ENCODE results near the gene SRP68.
"Not testable (repeated sequence)": the region's sequence is repeated elsewhere in the genome, so short reads cannot be mapped to it uniquely, and the experiment has no call there.

The SRP68 gene

GRCh38 chr17:76090517-76091129 lies 18.3 kb upstream of the SRP68 start:
- no peak for DNase-seq (ENCODE audit: extremely low read depth in 1 of 2, low read depth in 1 of 2)

DNA sequence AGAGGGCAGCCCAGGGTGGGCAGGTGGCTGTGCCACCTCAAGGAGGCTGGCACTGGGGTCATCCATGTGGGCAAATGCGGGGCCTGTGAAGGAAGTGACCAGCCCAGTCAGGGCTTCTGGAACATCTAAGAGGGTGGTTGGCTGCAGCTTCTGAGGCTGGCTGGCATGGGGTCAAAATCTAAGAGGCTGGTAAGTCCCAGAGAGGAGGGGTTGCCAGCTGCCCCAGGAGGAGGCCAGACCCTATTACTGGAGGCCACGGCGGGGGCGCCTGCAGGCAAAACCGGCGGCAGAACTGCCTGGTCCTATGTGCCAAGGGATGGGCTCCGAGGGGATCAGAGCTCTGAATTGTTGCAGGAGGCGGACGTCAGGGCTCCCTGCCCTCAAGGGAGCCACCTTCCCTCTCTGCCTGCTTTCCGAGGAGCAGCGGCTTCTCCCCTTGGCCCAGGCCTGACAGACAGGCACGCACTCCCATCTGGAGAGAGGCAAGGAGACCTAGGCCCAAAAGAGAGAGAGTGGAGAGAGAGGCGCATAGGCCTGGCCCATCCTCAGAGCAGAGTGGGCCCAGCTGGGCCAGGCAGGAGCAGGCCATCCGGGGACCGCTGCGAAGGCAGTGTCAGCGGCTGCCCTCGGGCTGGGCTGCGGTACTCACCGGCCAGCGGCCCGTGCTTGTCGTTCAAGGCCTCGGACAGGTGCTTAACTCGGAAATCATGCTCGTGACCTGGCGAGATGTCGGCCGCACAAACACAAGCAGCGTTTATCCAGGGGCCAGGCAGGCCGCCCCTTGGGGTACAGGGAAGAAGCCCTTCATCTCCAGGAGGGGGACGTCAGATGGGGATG lies 17.6 kb upstream of the SRP68 start:
- DNase-seq (ENCODE audit: extremely low read depth in 1 of 2, low read depth in 1 of 2) = no peak

DNA sequence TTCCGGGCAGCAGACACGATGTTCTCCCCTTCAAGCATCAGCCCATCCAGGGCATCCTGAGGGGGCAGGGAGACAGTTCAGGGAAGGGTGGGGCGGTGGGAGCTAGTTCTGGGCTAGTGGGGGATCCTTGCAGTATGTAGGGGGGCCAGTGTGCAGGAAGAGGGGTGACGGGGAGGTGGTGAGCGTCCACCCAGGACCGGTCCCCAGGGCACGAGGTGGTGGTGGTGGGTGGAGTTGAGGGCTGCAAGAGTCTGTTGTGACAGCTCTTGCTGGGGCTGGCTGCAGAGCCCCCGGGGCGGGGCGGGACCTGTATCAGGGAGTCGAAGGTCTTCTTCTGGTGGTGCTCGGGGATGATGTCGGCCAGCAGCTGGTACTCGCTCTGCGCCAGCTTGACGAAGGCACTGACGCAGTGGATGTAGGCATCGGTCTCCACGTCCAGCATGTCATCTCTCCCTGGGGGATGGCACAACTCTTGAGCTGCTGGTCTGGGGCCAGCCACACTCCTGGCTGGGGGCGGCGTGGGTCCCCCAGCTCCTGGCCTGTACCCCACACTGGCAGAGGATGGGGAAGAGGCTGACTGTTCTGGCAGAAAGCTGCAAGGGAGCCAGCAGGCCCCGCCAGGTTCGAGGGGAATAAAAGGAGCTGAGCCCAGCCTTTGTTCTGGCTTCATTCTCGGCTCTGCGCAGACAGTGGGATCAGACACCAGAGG lies 16.7 kb upstream of the SRP68 start:
- no peak for DNase-seq (ENCODE audit: extremely low read depth in 1 of 2, low read depth in 1 of 2)

DNA sequence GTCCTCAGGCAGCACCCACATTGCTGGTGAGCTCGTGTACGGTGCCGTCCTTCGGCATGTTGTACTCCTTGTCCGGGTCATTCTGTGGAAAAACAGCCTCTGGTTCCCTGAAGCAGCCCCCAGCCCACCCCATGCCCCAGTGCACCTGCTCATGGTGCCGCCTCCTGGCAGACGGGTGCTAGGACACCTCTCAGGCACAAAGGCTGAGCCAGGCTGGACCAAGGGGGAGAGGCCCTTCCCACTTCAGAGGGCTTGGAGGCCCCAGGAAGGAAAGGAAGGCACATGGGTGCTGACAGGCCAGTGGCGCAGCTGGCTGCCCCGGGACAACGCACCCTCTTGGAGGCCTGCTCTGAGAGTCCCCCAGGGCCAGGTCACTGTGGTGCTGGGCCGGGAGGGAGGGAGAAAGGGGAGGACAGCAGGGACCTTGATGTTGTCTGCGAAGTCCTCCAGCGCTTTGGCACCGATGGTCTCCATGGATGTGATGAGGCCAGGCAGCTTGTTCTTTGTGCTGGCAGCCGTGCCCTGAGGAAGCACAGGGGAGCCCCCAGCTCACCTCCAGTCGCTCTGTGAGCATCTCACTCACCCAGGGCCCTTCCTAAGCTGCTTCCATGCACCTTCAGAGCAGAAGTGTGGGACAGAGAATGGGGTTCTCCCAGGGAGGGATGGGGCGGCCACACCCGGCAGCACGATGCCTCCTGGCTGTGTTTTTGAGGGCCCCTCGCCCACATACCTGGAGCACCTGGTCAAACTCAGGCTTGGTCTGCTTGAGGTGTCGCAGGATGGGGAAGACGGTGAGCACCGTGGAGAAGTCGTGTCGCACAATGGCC lies 15.9 kb upstream of the SRP68 start:
- DNase-seq (ENCODE audit: extremely low read depth in 1 of 2, low read depth in 1 of 2) = no peak

DNA sequence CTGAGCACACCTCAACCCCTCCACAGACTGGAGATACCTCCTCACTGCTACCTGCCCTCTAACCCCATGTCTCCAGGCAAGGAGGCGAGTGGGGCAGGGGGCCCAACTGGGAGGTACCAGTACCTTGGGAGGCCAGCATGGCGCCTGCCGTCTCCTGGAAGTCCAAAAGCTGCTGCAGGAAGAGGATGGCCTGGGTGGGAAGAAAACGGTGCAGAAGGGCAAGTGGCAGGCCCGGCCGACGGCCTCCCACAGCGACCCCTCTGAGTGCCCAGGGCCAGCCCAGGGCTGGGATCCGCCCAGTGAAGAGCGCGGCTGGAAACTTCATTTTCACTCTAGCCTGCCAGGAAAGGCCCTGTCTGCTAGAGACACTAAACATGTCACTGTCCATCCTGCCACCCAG lies 15.2 kb upstream of the SRP68 start:
- no peak for DNase-seq (ENCODE audit: extremely low read depth in 1 of 2, low read depth in 1 of 2)

- no peak for DNase-seq (ENCODE audit: extremely low read depth in 1 of 2, low read depth in 1 of 2)
Observed at GRCh38 chr17:76086384-76086783, 14.1 kb upstream of the SRP68 start.

GRCh38 chr17:76085731-76086366 lies 13.5 kb upstream of the SRP68 start:
- no peak for DNase-seq (ENCODE audit: extremely low read depth in 1 of 2, low read depth in 1 of 2)

DNA sequence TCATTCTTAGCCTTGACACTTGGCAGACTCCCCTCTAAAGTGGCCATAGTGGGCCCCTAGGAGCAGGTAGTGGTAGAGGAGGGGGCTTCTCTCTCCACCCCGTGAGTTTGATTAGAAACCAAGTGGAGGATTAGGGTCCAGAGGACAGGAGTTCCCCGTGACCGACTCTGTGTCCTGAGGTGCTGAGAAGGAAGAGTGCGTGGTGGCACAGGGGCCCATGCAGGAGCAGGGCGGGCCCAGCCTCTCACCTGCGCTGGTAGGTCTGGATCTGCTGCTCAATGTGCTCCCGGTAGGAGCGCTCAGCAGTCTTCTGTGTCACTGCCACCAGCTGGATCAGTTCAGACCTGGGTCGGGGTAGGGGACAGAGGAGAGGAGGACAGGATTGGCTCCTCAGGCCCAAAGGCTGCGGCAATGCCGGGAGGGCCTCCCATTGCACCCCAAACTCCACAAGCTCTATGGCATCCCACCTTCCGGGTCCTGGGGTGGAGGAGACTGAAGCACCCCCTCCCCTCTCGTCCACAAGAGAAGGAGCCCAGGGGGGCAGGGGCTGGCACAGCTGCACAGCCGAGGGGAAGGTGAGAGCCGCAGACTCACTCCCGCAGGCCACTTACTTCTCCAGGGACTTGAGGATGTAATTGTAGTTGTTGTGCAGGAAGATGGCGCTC lies 12.9 kb upstream of the SRP68 start:
- no peak for DNase-seq (ENCODE audit: extremely low read depth in 1 of 2, low read depth in 1 of 2)

- DNase-seq (ENCODE audit: extremely low read depth in 1 of 2, low read depth in 1 of 2) = no peak
Observed at GRCh38 chr17:76083536-76084182, 11.3 kb upstream of the SRP68 start.

- no peak for DNase-seq (ENCODE audit: extremely low read depth in 1 of 2, low read depth in 1 of 2)
Observed at GRCh38 chr17:76082326-76083251, 10.3 kb upstream of the SRP68 start.

DNA sequence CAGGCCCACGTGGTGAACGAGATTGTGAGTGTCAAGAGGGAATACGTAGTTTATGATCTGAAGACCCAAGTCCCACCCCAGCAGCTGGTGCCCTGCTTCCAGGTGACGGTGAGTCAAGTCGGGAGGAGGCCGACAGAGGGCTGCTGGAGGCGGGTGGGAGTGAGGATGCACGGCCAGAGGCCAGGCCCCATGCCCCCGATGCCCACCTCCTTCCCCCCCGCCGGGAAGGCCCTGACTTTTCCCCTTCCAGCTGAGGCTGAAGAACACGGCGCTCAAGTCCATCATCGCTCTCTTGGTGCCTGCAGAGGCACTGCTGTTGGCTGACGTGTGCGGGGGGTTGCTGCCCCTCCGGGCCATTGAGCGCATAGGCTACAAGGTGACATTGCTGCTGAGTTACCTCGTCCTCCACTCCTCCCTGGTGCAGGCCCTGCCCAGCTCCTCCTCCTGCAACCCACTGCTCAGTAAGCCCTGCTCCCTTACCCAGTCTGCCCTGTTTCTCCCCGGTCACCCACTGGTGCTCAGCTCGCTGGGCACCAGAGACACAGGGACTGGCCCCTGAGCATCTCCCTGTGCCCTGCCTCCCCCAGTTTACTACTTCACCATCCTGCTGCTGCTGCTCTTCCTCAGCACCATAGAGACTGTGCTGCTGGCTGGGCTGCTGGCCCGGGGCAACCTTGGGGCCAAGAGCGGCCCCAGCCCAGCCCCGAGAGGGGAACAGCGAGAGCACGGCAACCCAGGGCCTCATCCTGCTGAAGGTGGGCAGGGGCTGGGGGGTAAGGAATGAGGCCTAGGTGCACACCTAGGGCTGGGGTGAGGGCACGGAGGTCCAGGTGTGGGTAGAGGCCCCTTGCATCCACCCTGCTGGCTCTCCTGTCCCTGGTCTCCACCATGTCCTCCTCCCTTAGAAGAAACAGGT lies 9.2 kb upstream of the SRP68 start:
- no peak for DNase-seq (ENCODE audit: extremely low read depth in 1 of 2, low read depth in 1 of 2)

- DNase-seq (ENCODE audit: extremely low read depth in 1 of 2, low read depth in 1 of 2) = no peak
Observed at GRCh38 chr17:76080768-76081287, 8.5 kb upstream of the SRP68 start.

DNA sequence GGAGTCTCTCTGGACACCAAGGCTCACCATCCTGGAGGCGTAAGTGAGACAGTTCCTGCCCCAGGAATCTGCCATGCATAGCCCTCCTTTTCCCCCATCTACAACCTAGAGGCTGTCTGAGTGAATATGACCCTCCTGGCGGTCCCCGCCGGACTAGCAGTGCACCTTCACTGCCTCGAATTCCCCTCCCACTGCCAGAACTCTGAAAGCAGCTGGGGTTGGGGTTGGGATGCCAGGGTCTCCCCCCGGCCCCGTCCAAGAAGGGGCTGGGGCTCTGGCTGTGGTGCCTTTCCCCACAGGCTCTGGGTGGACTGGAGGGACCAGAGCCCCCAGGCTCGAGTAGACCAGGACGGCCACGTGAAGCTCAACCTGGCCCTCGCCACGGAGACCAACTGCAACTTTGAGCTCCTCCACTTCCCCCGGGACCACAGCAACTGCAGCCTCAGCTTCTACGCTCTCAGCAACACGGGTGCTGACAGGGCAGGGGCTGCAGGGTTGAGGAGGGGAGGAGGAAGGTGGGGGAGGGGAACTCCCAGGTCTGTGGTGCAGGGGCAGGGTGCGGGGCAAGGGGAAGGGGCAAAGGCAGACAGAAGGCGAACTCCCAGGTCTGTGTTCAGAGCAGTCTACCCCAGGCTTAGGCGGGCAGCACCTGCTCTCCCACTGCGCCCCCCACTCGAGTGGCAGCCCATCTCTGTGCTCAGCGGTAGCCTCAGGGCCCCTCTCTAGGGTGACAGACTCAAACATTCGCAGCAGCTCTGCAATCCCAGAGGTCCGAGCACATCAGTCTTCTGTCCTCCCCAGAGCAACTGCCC lies 7.8 kb upstream of the SRP68 start:
- DNase-seq (ENCODE audit: extremely low read depth in 1 of 2, low read depth in 1 of 2) = no peak

DNA sequence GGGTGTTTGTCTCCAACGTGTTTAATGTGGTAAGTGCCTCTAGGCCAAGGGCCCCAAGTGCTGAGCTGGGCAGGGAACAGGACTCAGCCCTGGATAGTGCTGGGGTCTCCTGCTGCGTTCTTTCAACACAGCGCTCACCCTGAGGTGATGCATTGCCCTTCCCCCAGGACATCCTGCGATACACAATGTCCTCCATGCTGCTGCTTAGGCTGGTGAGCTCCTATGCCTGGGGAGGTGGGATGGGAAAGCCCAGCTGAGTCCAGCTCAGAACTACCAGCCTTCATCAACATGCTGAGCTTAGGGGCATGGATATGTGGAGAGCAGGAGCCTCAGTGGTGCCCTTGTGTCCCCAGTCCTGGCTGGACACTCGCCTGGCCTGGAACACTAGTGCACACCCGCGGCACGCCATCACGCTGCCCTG lies 7.2 kb upstream of the SRP68 start:
- no peak for DNase-seq (ENCODE audit: extremely low read depth in 1 of 2, low read depth in 1 of 2)

DNA sequence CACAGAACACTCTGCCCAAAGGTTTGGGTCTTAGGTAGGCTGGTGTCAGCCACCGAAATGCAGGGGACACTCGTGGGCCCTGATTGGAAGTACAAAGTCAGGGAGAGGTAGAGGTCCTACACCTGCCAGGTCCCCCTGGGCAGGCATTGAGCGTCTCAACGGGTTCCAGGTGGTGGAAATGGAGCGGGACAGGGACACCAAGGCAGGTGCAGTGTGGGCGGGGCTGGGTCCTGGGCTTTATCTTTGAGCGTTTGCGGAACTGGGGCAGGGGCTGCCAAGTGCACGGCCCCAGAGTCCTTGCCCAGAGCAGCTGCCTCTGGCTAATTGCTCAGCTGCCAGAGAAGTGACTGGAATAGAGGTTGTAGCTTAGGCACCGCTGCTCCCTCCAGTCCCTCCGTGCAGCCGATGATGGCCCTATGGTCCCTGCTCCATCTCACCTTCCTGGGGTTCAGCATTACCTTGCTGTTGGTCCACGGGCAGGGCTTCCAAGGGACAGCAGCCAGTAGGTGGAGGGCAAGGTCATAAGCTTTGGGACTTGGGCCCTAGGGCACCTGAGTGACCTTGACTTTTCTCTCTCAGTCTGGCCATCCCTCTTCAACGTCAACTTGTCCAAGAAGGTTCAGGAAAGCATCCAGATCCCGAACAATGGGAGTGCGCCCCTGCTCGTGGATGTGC lies 6.7 kb upstream of the SRP68 start, which contains the start of gene ZACN:
Gene ZACN (plus strand): TSS at position 323 of the 675 bp plus-strand sequence. CDS start 83 bp downstream, at position 406.
- no peak for DNase-seq (ENCODE audit: extremely low read depth in 1 of 2, low read depth in 1 of 2)

- not testable (repeated sequence) for DNase-seq (ENCODE audit: extremely low read depth in 1 of 2, low read depth in 1 of 2)
Observed at GRCh38 chr17:76078370-76078769, 6.1 kb upstream of the SRP68 start.
